Measurements from ENCODE around the gene C14orf119. TPM values are rescaled to one million over a fixed set of nuclear protein-coding genes. Genes with fewer than 3 reads are reported as not detected.

Gene C14orf119
- total RNA-seq, 1 experiment from 2014 or later: 54.5 TPM

GRCh38 chr14:23148591-23149249, 53.4 kb downstream of the C14orf119 start:
- no peaks in the 10 kb centered on the region for H3K36me3 ChIP-seq (ENCODE audit: insufficient read depth, low read length, poor library complexity, severe bottlenecking)
- BruUV-seq (replicated peaks): no TSS peak
- no peak overlapping the region for H3K27ac ChIP-seq (ENCODE audit: low read depth, low read length, poor library complexity, severe bottlenecking)
- POLR2A ChIA-PET (ENCODE audit: low non-redundant PET): no interaction called here
- CTCF ChIA-PET: no interaction called here
- no peak overlapping the region for H3K4me3 ChIP-seq (ENCODE audit: low read depth, low read length, poor library complexity, severe bottlenecking)
- no peaks in the 10 kb centered on the region for H3K9me3 ChIP-seq (ENCODE audit: low read depth, low read length, poor library complexity, severe bottlenecking)
- peaks cover 16% of the 10 kb centered on the region for H3K4me1 ChIP-seq (ENCODE audit: insufficient read depth, low read length, poor library complexity, severe bottlenecking)
- intact Hi-C loops (cut with micrococcal nuclease; ENCODE audit: unreplicated experiment): no loop called here
- H3K27me3 ChIP-seq (replicated peaks; ENCODE audit: insufficient read depth, low read depth, low read length, poor library complexity): no peaks in the 10 kb centered on the region
- TF ChIP-seq, protein P1, sequence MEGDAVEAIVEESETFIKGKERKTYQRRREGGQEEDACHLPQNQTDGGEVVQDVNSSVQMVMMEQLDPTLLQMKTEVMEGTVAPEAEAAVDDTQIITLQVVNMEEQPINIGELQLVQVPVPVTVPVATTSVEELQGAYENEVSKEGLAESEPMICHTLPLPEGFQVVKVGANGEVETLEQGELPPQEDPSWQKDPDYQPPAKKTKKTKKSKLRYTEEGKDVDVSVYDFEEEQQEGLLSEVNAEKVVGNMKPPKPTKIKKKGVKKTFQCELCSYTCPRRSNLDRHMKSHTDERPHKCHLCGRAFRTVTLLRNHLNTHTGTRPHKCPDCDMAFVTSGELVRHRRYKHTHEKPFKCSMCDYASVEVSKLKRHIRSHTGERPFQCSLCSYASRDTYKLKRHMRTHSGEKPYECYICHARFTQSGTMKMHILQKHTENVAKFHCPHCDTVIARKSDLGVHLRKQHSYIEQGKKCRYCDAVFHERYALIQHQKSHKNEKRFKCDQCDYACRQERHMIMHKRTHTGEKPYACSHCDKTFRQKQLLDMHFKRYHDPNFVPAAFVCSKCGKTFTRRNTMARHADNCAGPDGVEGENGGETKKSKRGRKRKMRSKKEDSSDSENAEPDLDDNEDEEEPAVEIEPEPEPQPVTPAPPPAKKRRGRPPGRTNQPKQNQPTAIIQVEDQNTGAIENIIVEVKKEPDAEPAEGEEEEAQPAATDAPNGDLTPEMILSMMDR (conservative IDR thresholded peaks at IDR 0.05; ENCODE audit: low read depth, low read length): no peak
- TF ChIP-seq EZH2 (IDR thresholded peaks at IDR 0.05; ENCODE audit: borderline replicate concordance, low read depth, low read length, poor library complexity, severe bottlenecking): no peak
- no peak for DNase-seq (ENCODE audit: low spot score)

- ChIA-PET CTCF (no interaction called here), POLR2A (ENCODE audit: low non-redundant PET) (no interaction called here)
- BruUV-seq (replicated peaks): no TSS peak
- Histone ChIP-seq H3K4me3 (ENCODE audit: low read depth, low read length, poor library complexity, severe bottlenecking) (no peak overlapping the region), H3K27ac (ENCODE audit: low read depth, low read length, poor library complexity, severe bottlenecking) (no peak overlapping the region), H3K9me3 (ENCODE audit: low read depth, low read length, poor library complexity, severe bottlenecking) (no peaks in the 10 kb centered on the region), H3K36me3 (ENCODE audit: insufficient read depth, low read length, poor library complexity, severe bottlenecking) (no peaks in the 10 kb centered on the region), H3K27me3 (replicated peaks; ENCODE audit: insufficient read depth, low read depth, low read length, poor library complexity) (no peaks in the 10 kb centered on the region), H3K4me1 (ENCODE audit: insufficient read depth, low read length, poor library complexity, severe bottlenecking) (peaks cover 17% of the 10 kb centered on the region)
- intact Hi-C loops (cut with micrococcal nuclease; ENCODE audit: unreplicated experiment): no loop called here
- no peak for DNase-seq (ENCODE audit: low spot score)
- no peak for TF ChIP-seq EZH2 (IDR thresholded peaks at IDR 0.05; ENCODE audit: borderline replicate concordance, low read depth, low read length, poor library complexity, severe bottlenecking)
- TF ChIP-seq, protein P1 (conservative IDR thresholded peaks at IDR 0.05; ENCODE audit: low read depth, low read length): no peak
Measured at GRCh38 chr14:23149745-23150144, 54.4 kb downstream of the C14orf119 start.

Other genes starting within 250 kb of the C14orf119 start
- gene LRP10, start 223.8 kb upstream of the C14orf119 start, total RNA-seq (2021): 7.8 and 11.8 TPM in 2 replicates
- 0.15 TPM in 1 of 2 replicates, not detected in the other for gene REM2, start 212.3 kb upstream of the C14orf119 start, total RNA-seq (2021)
- 105 and 118 TPM in 2 replicates for gene RBM23, start 176.4 kb upstream of the C14orf119 start, total RNA-seq (2021)
- 244 and 273 TPM in 2 replicates for gene PRMT5, start 166.1 kb upstream of the C14orf119 start, total RNA-seq (2021)
- gene HAUS4, start 138.4 kb upstream of the C14orf119 start, total RNA-seq (2021): 62.7 and 73.9 TPM in 2 replicates
- 37.6 and 43.6 TPM in 2 replicates for gene AJUBA, start 113.0 kb upstream of the C14orf119 start, total RNA-seq (2021)
- 9.9 and 10.8 TPM in 2 replicates for gene C14orf93, start 85.4 kb upstream of the C14orf119 start, total RNA-seq (2021)
- gene PSMB5, start 60.6 kb upstream of the C14orf119 start, total RNA-seq (2021): 491 and 500 TPM in 2 replicates
- gene PSMB11, start 53.3 kb upstream of the C14orf119 start, total RNA-seq (2021): not detected in 2 replicates
- 44.8 and 47.0 TPM in 2 replicates for gene CDH24, start 38.0 kb upstream of the C14orf119 start, total RNA-seq (2021)
- gene ACIN1, start 369 bp upstream of the C14orf119 start, total RNA-seq (2021): 325 and 339 TPM in 2 replicates
- not detected in 2 replicates for gene CIROP, start 9.5 kb downstream of the C14orf119 start, total RNA-seq (2021)
- gene CEBPE, start 23.8 kb downstream of the C14orf119 start, total RNA-seq (2021): not detected in 2 replicates
- 18.3 and 24.8 TPM in 2 replicates for gene SLC7A8, start 88.2 kb downstream of the C14orf119 start, total RNA-seq (2021)
- not detected in 2 replicates for gene RNF212B, start 142.4 kb downstream of the C14orf119 start, total RNA-seq (2021)
- gene HOMEZ, start 190.6 kb downstream of the C14orf119 start, total RNA-seq (2021): 6.3 and 9.5 TPM in 2 replicates
- 9.7 and 10.9 TPM in 2 replicates for gene PPP1R3E, start 207.4 kb downstream of the C14orf119 start, total RNA-seq (2021)
- 22.8 and 25.1 TPM in 2 replicates for gene BCL2L2, start 211.3 kb downstream of the C14orf119 start, total RNA-seq (2021)
- gene PABPN1, start 226.0 kb downstream of the C14orf119 start, total RNA-seq (2021): 275 and 287 TPM in 2 replicates

Data from A673 (cell line).